GM21723 (cell line): Measurements from ENCODE around the gene LAMTOR1.
A peak's percentile ranks its signal among the peaks of the same experiment; 100 is the strongest.

ENCODE experiments used
- ATAC-seq: cut with Tn5 transposase; IDR thresholded peaks from one replicate; pipeline ENCODE4 v1.9.1; 2021; ENCODE audit warnings: mild to moderate bottlenecking, moderate library complexity; ENCODE audit not compliant: unreplicated experiment

The LAMTOR1 gene

DNA sequence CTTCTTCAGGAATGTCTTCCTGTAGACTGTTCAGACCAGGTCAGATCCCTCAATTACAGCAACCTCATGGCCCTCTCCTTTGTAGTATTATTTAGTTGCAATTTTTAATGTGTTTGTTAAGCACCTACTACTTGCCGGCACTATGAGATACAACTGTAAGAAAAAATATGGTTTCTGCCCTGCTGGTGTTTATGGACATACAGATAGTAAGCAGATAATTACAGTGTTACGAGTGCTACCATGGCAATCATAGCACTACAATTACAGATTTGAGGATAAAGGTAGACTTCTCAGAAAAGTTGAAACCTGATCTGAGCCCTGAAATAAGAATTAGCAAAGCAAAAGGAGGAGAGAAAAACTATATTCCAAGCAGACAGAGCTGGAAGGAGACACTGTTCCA, 19.7 kb downstream of the LAMTOR1 start:
- no peak for ATAC-seq

DNA sequence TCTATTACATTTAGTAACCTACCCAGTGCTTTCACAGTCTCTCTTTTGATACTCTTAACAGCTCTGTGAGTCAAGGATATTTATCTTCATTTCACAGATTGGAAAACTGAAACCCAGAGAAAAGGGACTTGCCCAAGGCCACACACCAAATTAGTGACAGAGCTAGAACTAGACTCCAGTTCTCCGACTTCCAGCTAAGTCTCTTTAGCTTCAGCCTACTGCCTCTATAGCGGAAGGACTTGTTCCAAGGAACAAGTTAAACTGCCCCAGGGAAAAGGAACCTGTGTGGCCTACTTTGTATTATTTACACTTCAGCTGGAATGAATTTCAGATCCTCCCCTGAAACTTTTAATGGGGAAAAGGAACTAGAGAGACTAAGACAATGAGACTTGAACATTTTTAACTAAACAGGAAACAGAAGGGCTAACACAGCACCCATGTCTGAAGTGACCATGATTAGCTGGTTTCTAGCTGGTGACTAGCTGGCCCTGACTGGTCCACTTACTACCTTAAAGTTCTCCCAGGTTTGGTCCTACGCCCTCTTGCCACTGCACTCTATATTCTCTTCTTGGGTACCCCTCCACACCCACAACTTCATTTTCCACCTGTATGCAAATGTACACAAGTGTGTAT, 21.2 kb downstream of the LAMTOR1 start:
- no peak for ATAC-seq

DNA sequence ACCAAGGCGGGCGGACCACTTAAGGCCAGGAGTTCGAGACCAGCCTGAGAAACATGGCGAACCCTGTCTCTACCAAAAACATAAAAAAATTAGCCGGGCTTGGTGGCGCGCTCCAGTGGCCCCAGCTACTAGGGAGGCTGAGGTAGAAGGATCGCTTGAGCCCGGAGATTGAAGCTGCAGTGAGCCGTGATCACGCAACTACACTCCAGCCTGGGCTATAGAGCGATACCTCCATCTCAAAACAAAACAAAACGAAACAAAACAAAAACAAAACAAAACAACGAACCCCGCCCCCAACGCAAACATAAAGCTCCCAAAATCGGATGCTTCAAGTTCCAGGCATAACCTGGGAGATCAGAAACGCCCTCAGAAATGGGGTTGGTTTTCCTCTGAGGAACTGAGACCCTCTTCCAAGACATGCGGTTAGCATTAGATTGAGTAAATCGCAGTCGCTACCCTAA, 21.9 kb downstream of the LAMTOR1 start:
- no peak for ATAC-seq

DNA sequence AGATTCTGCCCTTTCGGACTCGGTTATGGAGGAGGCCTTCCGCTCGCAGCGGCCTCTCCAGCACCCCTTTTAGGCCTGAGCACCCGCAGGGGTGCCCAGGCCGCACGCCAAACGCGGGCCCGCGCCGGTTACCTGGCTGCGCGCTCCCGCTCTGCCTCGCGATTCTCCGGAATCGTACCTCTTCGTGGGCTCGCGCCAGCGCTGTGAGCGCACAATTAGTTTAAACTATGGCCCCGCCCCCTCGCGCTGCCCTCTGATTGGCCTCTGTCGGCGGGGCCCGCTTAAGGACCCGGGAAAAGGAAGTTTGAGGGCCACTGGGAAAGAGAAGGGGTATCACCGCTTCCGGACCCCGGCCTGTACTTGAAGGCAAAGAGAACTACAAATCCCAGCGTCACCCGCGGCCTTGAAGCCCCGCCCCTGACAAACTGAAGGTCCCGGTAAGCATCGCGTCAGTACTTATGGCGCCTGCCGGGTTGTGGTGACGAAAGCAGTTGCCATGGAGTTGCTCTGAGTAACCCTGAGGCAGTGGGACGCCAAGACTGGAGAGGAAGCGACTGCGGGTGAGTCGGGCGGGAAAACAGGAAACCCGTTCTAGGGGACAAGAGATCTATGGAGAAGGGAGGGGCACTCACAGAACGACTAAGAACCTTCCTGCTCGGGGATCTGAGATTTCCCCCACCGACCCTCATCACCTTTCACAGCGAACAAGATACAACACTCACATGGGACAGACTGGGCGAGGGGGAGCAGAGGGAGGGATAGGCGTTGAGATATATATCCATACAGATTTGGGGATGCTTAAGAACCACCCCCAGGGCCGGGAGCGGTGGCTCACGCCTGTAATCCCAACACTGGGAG, 22.5 kb downstream of the LAMTOR1 start, which contains the start of the genes LRRC51 and NUMA1:
TSS of gene LRRC51 (plus strand) at position 525 of the 858 bp plus-strand sequence. CDS start 8,234 bp downstream, outside the sequence.
TSS of gene NUMA1 (minus strand) at position 217 of the 858 bp plus-strand sequence. CDS start 44,599 bp downstream, outside the sequence.
- ATAC-seq = peak; percentile 94

DNA sequence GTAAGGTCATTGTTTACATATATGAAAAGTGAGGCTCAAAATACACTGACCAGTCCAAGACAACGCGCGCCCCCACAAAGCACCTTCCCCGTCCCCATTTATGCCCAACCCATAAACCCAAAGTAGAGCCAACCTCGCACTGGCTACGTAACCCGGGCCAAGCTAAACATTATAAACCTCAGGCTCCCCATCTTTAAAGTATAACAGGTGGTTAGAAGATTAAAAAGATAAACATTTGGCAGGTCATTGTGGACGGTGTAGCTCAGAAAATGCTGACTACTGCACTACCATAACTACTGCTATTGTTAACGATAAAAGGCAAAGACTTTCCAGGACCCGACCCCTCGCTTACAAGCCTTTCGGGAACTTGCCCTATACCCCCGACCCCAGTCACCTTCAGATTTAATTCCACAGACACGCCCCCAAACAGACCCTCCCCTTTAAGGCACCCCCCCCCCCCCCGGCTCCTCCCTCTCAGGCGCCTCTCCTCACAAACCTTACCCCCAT, 23.2 kb downstream of the LAMTOR1 start:
- ATAC-seq = no peak

DNA sequence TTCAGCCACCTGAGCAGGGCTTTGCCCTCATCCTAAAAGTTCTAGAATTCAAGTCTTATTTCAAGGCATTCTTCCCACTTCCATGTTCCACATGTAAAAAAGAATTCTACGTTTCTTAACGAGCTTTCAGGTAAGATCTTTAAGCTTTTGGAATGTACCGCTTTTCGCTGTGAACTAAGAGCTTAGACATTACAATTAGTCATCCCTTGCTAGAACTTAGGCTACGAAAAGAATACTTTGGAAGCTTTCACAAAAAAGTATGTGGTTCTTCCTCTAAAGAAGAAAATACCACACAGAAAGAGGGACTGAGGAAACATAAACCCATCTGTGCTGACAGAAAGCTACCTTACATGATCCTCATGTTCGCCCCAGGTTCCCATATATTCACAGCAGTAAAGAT, 24.6 kb downstream of the LAMTOR1 start:
- ATAC-seq = no peak

DNA sequence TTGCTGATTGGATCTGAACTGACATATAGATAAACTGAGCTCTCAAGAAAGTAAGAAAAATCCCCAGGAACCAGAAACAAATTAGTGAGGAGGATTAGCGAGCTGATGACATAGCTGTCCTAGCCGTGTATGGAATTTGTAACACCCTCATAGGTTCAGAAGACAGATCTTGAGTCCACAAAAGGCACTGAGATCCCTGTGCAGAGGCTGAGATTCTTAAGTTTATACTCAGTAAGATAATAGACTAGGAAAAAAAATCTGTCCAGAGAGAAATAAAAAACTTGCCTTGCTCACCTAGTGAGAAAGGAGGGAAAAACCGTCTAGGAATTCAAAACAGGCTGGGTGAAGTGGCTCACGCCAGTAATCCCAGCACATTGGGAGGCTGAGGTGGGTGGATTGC, 27.3 kb downstream of the LAMTOR1 start:
- ATAC-seq = no peak

DNA sequence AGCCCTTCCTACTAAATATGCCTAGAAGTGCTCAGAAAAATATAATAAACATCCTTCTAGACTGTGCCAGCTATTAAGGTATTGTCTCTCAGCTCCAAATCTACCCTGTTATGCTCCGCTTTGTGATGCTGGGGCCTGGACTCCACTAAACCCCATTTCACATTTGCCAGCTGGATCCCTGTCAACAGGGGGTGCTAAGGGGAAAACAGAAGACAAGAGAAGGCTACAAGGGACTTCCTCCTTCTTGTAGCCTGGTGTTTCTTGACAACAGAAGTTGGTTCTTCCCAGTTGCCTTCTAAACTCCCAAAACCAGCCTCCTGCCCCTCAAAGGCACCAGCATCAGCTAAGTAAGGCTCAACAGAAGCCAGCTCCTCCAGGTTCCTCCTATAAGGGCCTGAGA, 28.0 kb downstream of the LAMTOR1 start:
- no peak for ATAC-seq

DNA sequence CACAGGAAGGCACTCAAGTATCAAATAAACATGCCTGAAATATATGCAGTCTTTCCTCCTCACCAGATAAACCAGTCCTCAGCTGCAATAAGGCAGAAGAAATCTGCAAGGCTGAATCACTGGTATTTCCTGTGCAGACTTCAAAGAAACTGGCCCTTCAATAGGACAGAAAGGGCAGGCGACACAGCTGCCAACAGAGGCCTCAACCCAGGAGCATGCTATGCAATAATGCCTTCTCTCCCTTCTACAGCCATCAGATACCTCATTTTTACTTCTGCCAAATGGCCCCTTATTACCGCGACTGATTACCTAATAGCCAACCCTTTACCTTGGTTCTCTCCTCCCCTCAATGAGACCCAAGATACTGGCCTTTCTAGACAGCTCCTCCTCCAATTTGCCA, 30.7 kb downstream of the LAMTOR1 start:
- ATAC-seq = no peak

DNA sequence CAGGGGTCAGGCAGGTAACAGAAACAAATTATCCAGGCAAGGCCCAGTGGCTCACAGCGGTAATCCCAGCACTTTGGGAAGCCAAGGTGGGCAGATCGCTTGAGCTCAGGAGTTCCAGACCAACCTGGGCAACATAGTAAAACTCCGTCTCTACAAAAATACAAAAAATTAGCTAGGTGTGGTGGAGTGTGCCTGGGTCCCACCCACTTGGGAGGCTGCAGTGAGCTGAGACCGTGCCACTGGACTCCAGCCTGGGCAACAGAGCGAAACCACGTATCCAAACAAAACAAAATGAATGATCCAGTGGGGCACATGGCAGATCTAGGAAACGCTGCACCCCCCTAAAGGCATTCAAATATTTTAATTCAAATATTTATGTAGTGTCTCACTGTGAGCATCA, 32.6 kb downstream of the LAMTOR1 start:
- no peak for ATAC-seq

DNA sequence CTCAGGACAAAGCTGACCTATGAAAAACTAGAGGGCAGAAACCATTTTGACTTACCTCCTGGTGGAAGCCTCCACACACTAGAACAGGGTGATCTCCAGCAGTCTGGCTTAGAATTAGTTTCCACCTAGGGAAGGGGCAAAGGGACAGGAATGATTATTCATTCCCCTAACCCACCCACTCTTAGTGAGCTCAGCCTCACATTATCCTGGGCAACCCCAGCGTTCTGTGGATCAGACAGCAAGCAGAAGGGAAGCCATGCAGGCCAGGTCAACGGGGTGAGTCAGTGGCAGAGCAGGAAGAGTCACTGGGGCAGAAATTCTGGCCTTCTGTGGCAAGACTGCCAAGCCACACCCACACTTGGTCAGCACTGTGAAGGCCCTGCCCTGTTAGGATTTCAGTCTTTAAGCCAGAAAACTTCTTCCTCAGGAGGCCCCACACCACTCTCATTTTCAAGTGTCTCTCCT, 33.3 kb downstream of the LAMTOR1 start:
- ATAC-seq = peak; percentile 66

DNA sequence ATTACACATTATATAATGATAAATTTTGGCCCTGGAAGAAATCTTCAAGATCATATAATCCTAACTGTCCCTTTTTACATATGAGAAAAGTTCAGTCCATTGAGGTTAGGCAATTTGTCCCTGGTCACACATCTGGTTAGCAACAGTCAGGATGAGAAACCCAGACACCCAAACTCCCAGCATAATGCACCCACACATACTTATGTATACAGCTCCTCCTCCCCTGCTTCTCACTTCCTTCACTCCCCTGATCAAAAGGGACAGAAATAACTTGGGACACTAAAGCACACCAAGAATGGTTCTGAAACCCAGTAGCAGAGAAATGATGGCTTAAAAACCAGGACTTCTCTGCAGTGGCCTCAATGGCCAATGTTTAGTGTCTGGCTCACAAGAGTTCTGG, 33.9 kb downstream of the LAMTOR1 start:
- no peak for ATAC-seq

DNA sequence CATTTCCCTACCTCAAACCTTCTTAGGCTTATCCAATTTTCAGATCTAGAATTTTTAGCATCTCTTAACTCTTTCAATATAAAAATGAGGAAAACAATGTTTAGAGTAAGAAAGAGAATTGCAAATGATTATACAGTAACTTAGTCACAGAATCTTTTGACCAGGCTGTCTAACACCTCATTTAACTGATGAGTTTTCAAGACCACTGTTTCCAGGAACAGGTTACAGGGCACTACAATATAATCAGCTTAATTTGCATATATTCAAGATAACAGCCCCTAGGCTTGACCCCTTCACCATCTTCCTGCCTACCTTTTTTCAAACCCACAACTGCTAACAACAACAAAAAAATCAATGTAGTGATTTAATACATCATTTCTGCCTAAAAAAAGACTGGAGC, 35.4 kb downstream of the LAMTOR1 start:
- ATAC-seq = no peak

DNA sequence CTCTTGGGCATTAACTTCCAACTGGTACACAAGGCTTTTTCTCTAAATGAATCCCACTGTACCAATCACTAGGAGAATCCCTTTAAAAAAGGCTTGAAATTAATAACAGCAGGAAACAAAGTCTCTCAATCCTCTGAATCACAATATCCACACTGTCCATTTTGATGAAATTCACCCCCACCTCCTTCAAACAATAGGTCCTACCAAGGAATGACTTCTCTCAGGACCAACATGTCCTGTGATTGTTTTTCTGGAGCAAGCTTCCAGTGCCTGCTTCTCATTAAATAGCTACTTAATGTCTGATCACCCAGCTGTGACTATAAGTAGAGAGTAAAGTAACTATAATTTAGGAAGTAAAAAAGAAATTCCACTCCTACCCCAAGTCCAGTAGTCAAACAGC, 35.8 kb downstream of the LAMTOR1 start:
- no peak for ATAC-seq

DNA sequence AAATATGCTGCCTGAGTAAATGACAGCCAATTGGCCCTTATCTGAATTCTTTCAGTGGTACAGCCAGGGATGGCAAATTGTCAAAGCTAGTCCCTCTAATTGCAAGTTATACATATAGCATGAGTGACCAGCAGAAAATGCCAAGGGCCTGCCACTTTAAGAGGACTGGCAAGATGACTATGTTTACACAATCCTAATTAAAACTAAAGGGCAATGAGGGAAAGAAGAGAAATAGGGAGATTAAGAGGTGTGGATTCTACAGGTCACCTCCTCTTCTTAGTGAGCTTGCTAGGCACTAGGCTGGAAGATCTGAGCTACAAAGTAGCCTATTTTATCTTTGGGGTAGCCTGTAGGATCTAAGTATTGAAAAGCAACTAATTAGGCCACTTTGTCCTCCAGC, 36.2 kb downstream of the LAMTOR1 start:
- no peak for ATAC-seq

DNA sequence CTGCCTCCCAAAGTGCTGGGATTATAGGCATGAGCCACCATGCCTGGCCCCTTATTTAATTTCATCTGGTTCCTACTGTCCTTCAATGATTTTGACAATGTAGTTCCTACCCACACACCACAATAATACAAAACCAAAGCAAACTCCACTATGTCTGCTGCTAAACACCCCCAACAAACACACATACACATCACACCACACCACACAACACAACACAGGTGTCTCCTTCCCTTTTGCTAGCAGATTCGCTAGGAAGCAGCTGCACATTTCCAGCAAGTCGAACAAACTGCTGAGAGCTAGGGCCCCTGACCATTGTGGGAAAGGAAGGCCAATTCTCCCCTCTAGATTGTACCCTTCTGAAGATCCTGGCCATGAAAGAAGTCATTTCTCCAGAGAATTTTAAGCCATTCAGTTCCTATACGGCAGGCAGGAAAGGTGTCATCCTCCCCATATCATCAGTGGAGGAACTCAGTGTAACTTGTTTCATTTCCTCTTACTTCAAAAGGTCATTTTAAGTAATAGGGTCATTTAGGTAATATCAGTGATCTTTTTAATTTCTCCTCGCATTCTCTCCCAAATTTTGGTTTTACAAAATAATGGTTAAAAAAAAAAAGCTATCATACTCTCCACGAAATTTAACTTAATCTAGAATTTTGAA, 41.2 kb downstream of the LAMTOR1 start:
- ATAC-seq = no peak

DNA sequence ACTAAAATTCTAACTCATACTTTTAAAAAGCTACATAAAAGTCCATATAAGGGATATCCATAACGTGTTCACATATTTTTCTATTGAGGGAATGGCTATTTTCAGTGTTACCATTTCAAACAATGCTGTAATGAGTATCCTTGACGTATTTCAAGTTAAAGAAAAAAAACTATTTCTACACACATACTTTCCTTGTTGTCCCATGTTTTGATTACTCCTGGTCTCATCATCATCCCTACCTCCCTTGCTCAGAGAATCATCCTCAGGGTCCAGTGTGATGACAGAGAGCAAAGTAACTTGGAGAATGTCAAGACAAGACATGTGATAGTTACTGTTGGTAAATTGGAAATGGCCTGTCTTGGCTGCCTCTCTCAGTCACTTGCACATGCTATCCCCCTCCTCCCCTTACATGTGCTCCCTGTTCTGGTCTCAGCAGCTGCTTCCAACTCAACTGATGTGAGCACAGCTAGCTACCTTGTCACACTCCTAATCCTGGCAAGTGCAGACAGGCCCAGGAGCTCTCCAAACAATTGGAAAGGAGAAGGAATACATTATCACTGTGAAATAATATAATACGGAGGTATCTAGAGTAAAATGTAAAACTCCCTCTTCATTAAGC, 44.6 kb downstream of the LAMTOR1 start:
- ATAC-seq = no peak

DNA sequence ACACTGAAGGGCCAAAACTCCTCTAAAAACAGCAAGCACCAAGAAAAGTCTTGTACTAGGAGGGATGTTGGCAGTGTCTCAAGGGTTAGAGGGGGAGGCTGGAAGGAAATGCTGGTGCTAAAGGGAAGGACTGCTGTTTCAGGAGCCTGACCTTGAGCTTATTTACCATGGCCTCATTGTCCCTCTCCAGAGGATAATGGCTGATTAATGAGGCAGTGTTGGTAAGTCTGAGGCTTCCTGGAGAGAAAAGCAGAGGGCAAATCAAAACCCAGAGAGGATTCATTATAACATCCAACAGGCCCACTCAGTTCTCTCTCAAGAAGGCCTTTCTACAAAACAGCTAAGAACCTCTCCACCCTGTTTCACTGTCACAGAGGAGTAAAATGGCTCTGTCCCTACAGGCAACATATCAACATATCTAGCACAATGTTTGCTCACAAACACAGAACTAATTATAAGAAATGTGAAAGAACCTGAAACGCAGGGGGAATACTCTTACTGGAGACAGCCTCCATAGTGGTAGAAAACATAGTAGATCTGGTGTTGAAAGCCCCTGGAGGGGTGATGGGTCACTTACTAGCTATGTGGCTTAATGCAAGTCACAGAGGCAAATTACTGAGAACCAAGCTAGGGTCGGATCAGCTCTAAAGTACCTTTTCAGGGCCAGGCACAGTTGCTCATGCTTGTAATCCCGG, 54.2 kb downstream of the LAMTOR1 start:
- no peak for ATAC-seq
